Inflammatory macrophage treated with lipopolysaccharide for 4 hours (primary cell): ENCODE data around the gene DEPDC1B.
"Not testable (repeated sequence)": the region's sequence is repeated elsewhere in the genome, so short reads cannot be mapped to it uniquely, and the experiment has no call there.

Experiments
- DNase-seq: peaks from one replicate; pipeline ENCODE4 v3.0.0-alpha.2; 2020

DEPDC1B gene

GRCh38 chr5:60699609-60700415, at the start of gene DEPDC1B:
DEPDC1B (minus strand) TSS chr5:60700166; CDS start chr5:60700093, 73 bp downstream.
- peak; percentile 84 for DNase-seq

- no peak for DNase-seq
Observed at GRCh38 chr5:60744682-60745081, 44.7 kb upstream of the DEPDC1B start.

- DNase-seq, result no peak
Observed at GRCh38 chr5:60743511-60744314, 43.7 kb upstream of the DEPDC1B start.

GRCh38 chr5:60740322-60740721, 40.4 kb upstream of the DEPDC1B start:
- no peak for DNase-seq

- DNase-seq, result no peak
Observed at GRCh38 chr5:60738933-60739332, 39.0 kb upstream of the DEPDC1B start.

- DNase-seq, result no peak
Observed at GRCh38 chr5:60738461-60738860, 38.5 kb upstream of the DEPDC1B start.

GRCh38 chr5:60730858-60731257, 30.9 kb upstream of the DEPDC1B start:
- DNase-seq, result not testable (repeated sequence)

- peak; percentile 8 for DNase-seq
Observed at GRCh38 chr5:60727033-60727679, 27.2 kb upstream of the DEPDC1B start.

- DNase-seq, result no peak
Observed at GRCh38 chr5:60724126-60724525, 24.2 kb upstream of the DEPDC1B start.

- DNase-seq, result no peak
Observed at GRCh38 chr5:60722416-60722815, 22.4 kb upstream of the DEPDC1B start.

GRCh38 chr5:60719329-60719728, 19.4 kb upstream of the DEPDC1B start:
- DNase-seq, result no peak

GRCh38 chr5:60718166-60718892, 18.4 kb upstream of the DEPDC1B start:
- DNase-seq, result no peak

GRCh38 chr5:60715201-60715928, 15.4 kb upstream of the DEPDC1B start:
- not testable (repeated sequence) for DNase-seq

GRCh38 chr5:60712950-60713349, 13.0 kb upstream of the DEPDC1B start:
- DNase-seq, result no peak

- not testable (repeated sequence) for DNase-seq
Observed at GRCh38 chr5:60711892-60712291, 11.9 kb upstream of the DEPDC1B start.

GRCh38 chr5:60710362-60710761, 10.4 kb upstream of the DEPDC1B start:
- no peak for DNase-seq

GRCh38 chr5:60705144-60705543, 5.2 kb upstream of the DEPDC1B start:
- DNase-seq, result no peak

GRCh38 chr5:60703944-60704343, 4.0 kb upstream of the DEPDC1B start:
- DNase-seq, result no peak

- no peak for DNase-seq
Observed at GRCh38 chr5:60701321-60701968, 1.5 kb upstream of the DEPDC1B start.

GRCh38 chr5:60700416-60700757, 421 bp upstream of the DEPDC1B start:
- DNase-seq, result peak; percentile 9

- no peak for DNase-seq
Observed at GRCh38 chr5:60699288-60699608, 718 bp downstream of the DEPDC1B start.

GRCh38 chr5:60698336-60698735, 1.6 kb downstream of the DEPDC1B start:
- no peak for DNase-seq
